GM19395 (cell line): ENCODE measurements around the gene HOXB2.

ENCODE experiments used
- ATAC-seq: cut with Tn5 transposase; IDR thresholded peaks from one replicate; pipeline ENCODE4 v1.9.1; 2021; ENCODE audit warnings: mild to moderate bottlenecking, moderate library complexity; ENCODE audit not compliant: unreplicated experiment

Gene HOXB2

GRCh38 chr17:48545022-48545375 is at the start of gene HOXB2:
HOXB2 (minus strand) TSS chr17:48545109; CDS start chr17:48544911, 198 bp downstream.
- no peak for ATAC-seq

- ATAC-seq = no peak
Measured at GRCh38 chr17:48593840-48594537, 49.1 kb upstream of the HOXB2 start.

GRCh38 chr17:48593126-48593829 is 48.4 kb upstream of the HOXB2 start, which contains the start of gene HOXB5:
HOXB5 (minus strand) TSS chr17:48593779; CDS start chr17:48593682, 97 bp downstream.
- no peak for ATAC-seq

- no peak for ATAC-seq
Measured at GRCh38 chr17:48592577-48592976, 47.7 kb upstream of the HOXB2 start.

GRCh38 chr17:48592057-48592514 is 47.2 kb upstream of the HOXB2 start:
- no peak for ATAC-seq

GRCh38 chr17:48591255-48592056 is 46.5 kb upstream of the HOXB2 start:
- no peak for ATAC-seq

- ATAC-seq = no peak
Measured at GRCh38 chr17:48590607-48591161, 45.8 kb upstream of the HOXB2 start.

- no peak for ATAC-seq
Measured at GRCh38 chr17:48589831-48590606, 45.1 kb upstream of the HOXB2 start, which contains the start of gene HOXB3. HOXB3 (minus strand) TSS chr17:48590241; CDS start chr17:48552474, 37,767 bp downstream.

GRCh38 chr17:48589060-48589830 is 44.3 kb upstream of the HOXB2 start:
- ATAC-seq = no peak

- no peak for ATAC-seq
Measured at GRCh38 chr17:48588528-48588927, 43.6 kb upstream of the HOXB2 start.

GRCh38 chr17:48588074-48588415 is 43.1 kb upstream of the HOXB2 start:
- ATAC-seq = no peak

- ATAC-seq = no peak
Measured at GRCh38 chr17:48587276-48588073, 42.6 kb upstream of the HOXB2 start.

- ATAC-seq = no peak
Measured at GRCh38 chr17:48586355-48587258, 41.7 kb upstream of the HOXB2 start.

GRCh38 chr17:48584223-48584741 is 39.4 kb upstream of the HOXB2 start:
- no peak for ATAC-seq

- ATAC-seq = no peak
Measured at GRCh38 chr17:48583708-48584222, 38.9 kb upstream of the HOXB2 start.

GRCh38 chr17:48582750-48583069 is 37.8 kb upstream of the HOXB2 start:
- no peak for ATAC-seq

- no peak for ATAC-seq
Measured at GRCh38 chr17:48579760-48580554, 35.0 kb upstream of the HOXB2 start.
